ENCODE results near the gene TMEM106B.

The TMEM106B gene

GRCh38 chr7:12229046-12229445, 18.0 kb downstream of the TMEM106B start:
- no peak for DNase-seq

GRCh38 chr7:12231097-12231496, 20.0 kb downstream of the TMEM106B start:
- DNase-seq: no peak

GRCh38 chr7:12233175-12233574, 22.1 kb downstream of the TMEM106B start:
- DNase-seq: no peak

- no peak for DNase-seq
Observed at GRCh38 chr7:12234334-12234865, 23.3 kb downstream of the TMEM106B start.

- DNase-seq: no peak
Observed at GRCh38 chr7:12235970-12236369, 24.9 kb downstream of the TMEM106B start.

GRCh38 chr7:12237007-12237406, 25.9 kb downstream of the TMEM106B start:
- no peak for DNase-seq

GRCh38 chr7:12239806-12240205, 28.7 kb downstream of the TMEM106B start:
- no peak for DNase-seq

GRCh38 chr7:12244129-12244528, 33.0 kb downstream of the TMEM106B start:
- DNase-seq: no peak

GRCh38 chr7:12244694-12245093, 33.6 kb downstream of the TMEM106B start:
- no peak for DNase-seq

GRCh38 chr7:12249706-12250105, 38.6 kb downstream of the TMEM106B start:
- no peak for DNase-seq

- DNase-seq: no peak
Observed at GRCh38 chr7:12250232-12250631, 39.1 kb downstream of the TMEM106B start.

- DNase-seq: no peak
Observed at GRCh38 chr7:12256090-12256489, 45.0 kb downstream of the TMEM106B start.

GRCh38 chr7:12257582-12257981, 46.5 kb downstream of the TMEM106B start:
- DNase-seq: no peak

GRCh38 chr7:12258074-12258473, 47.0 kb downstream of the TMEM106B start:
- DNase-seq: no peak

GRCh38 chr7:12267542-12267941, 56.4 kb downstream of the TMEM106B start:
- DNase-seq: no peak

GRCh38 chr7:12269100-12269895, 58.2 kb downstream of the TMEM106B start:
- DNase-seq: no peak

- DNase-seq: no peak
Observed at GRCh38 chr7:12281038-12281437, 69.9 kb downstream of the TMEM106B start.

GRCh38 chr7:12287901-12288300, 76.8 kb downstream of the TMEM106B start:
- no peak for DNase-seq

GRCh38 chr7:12289996-12290395, 78.9 kb downstream of the TMEM106B start:
- DNase-seq: no peak

GRCh38 chr7:12290761-12291160, 79.7 kb downstream of the TMEM106B start:
- DNase-seq: no peak

- no peak for DNase-seq
Observed at GRCh38 chr7:12291870-12292269, 80.8 kb downstream of the TMEM106B start.
